Liver (tissue), 9 donors: Measurements from ENCODE around the gene GTPBP6. TPM values are rescaled to one million over a fixed set of nuclear protein-coding genes. Genes with fewer than 3 reads are reported as not detected.

Source experiments
- DNase-seq: peaks from one replicate; pipeline ENCODE4 v3.0.0-alpha.2; 2017; ENCODE audit warnings: low spot score
- H3K27ac ChIP-seq, 2 donors: one replicate each; pipeline ENCODE4 v1.7.0; 2013; ENCODE audit warnings: inconsistent platforms in 2 of 2, low read length in 2 of 2, control low read depth in 1 of 2, low read depth in 1 of 2, mild to moderate bottlenecking in 1 of 2
- H3K27me3 ChIP-seq, 4 donors: one replicate each; pipeline versions ENCODE4 v1.6.1 to v1.7.0; 2013; ENCODE audit warnings: low read length in 3 of 4, inconsistent platforms in 1 of 4, mild to moderate bottlenecking in 1 of 4, moderate library complexity in 1 of 4; ENCODE audit not compliant: control insufficient read depth in 4 of 4, insufficient read depth in 4 of 4
- H3K36me3 ChIP-seq, 4 donors: one replicate each; pipeline versions ENCODE4 v1.6.1 to v1.7.0; 2013; ENCODE audit warnings: low read length in 3 of 4, mild to moderate bottlenecking in 3 of 4, low read depth in 1 of 4, moderate library complexity in 1 of 4; ENCODE audit not compliant: control insufficient read depth in 4 of 4, insufficient read depth in 3 of 4
- H3K4me1 ChIP-seq, 4 donors: one replicate each; pipeline versions ENCODE4 v1.6.1 to v1.7.0; 2013; ENCODE audit warnings: low read length in 3 of 4, mild to moderate bottlenecking in 3 of 4, moderate library complexity in 1 of 4; ENCODE audit not compliant: control insufficient read depth in 4 of 4, insufficient read depth in 4 of 4
- H3K4me3 ChIP-seq, 3 donors: one replicate each; pipeline versions ENCODE4 v1.6.1 to v1.7.0; 2013; ENCODE audit warnings: low read length in 3 of 3, control low read depth in 1 of 3, low read depth in 1 of 3, mild to moderate bottlenecking in 1 of 3
- H3K9ac ChIP-seq, 2 donors: one replicate each; pipeline ENCODE4 v1.7.0; 2013; ENCODE audit warnings: low read length in 2 of 2, mild to moderate bottlenecking in 2 of 2, moderate library complexity in 2 of 2, control low read depth in 1 of 2, low read depth in 1 of 2
- H3K9me3 ChIP-seq, 4 donors: one replicate each; pipeline versions ENCODE4 v1.6.1 to v1.7.0; 2013; ENCODE audit warnings: low read length in 3 of 4; ENCODE audit not compliant: control insufficient read depth in 4 of 4
- ATF3 ChIP-seq: IDR thresholded peaks from 2 replicates; pipeline ENCODE4 v1.6.1; 2016; ENCODE audit warnings: antibody characterized with exemption
- EGR1 ChIP-seq, 2 donors: IDR thresholded peaks; 2 replicates each; pipeline ENCODE4 v1.6.1; 2016 to 2018; ENCODE audit warnings: antibody characterized with exemption in 2 of 2, low read depth in 2 of 2
- FOXA1 ChIP-seq: IDR thresholded peaks from 2 replicates; pipeline ENCODE4 v1.6.1; 2016; ENCODE audit warnings: antibody characterized with exemption
- FOXA2 ChIP-seq: IDR thresholded peaks from 2 replicates; pipeline ENCODE4 v1.6.1; 2016; ENCODE audit warnings: antibody characterized with exemption
- GABPA ChIP-seq, 2 donors: IDR thresholded peaks in 1 of 2; conservative IDR thresholded peaks in 1 of 2; 2 replicates each; pipeline ENCODE4 v1.6.1; 2016; ENCODE audit warnings: antibody characterized with exemption in 2 of 2, mild to moderate bottlenecking in 1 of 2, moderate library complexity in 1 of 2
- HNF4A ChIP-seq, 2 donors: conservative IDR thresholded peaks; 2 replicates each; pipeline ENCODE4 v1.6.1; 2016; ENCODE audit warnings: antibody characterized with exemption in 2 of 2, mild to moderate bottlenecking in 2 of 2
- HNF4G ChIP-seq: IDR thresholded peaks from 2 replicates; pipeline ENCODE4 v1.6.1; 2016; ENCODE audit warnings: antibody characterized with exemption
- JUND ChIP-seq, 2 donors: IDR thresholded peaks; 2 replicates each; pipeline ENCODE4 v1.6.1; 2016; ENCODE audit warnings: antibody characterized with exemption in 2 of 2
- MAX ChIP-seq: IDR thresholded peaks from 2 replicates; pipeline ENCODE4 v1.6.1; 2016; ENCODE audit warnings: antibody characterized with exemption
- RAD21 ChIP-seq, 2 donors: IDR thresholded peaks; 2 replicates each; pipeline ENCODE4 v1.6.1; 2016; ENCODE audit warnings: antibody characterized with exemption in 2 of 2, mild to moderate bottlenecking in 2 of 2
- REST ChIP-seq: IDR thresholded peaks from 2 replicates; pipeline ENCODE4 v1.6.1; 2016; ENCODE audit warnings: antibody characterized with exemption, mild to moderate bottlenecking
- RXRA ChIP-seq, 2 donors: IDR thresholded peaks; 2 replicates each; pipeline ENCODE4 v1.6.1; 2017 to 2018; ENCODE audit warnings: antibody characterized with exemption in 2 of 2, mild to moderate bottlenecking in 1 of 2
- SP1 ChIP-seq: IDR thresholded peaks from 2 replicates; pipeline ENCODE4 v1.6.1; 2018; ENCODE audit warnings: antibody characterized with exemption, mild to moderate bottlenecking
- YY1 ChIP-seq: IDR thresholded peaks from 2 replicates; pipeline ENCODE4 v1.6.1; 2016; ENCODE audit warnings: antibody characterized with exemption, mild to moderate bottlenecking
- WGBS: extraction: QIAGEN DNeasy Blood & Tissue Kit; methylation state at CpG from one replicate; pipeline ENCODE4 v1.1.7; 2013; 5-methylcytosine and 5-hydroxymethylcytosine counted together
- polyA plus RNA-seq, 2 donors: library from polyadenylated mRNA; stranded (reverse) in 1 of 2; unstranded in 1 of 2; fragments of 200-250 nt in 1 of 2; fragments of >200 nt in 1 of 2; fragmentation: Nextera tagmentation in 1 of 2; extraction: Ambion mirVana in 1 of 2; gene quantifications; one replicate each; pipeline versions ENCODE4 v1.2.1 to v1.2.3, GENCODE V29; 2013 to 2015
- total RNA-seq, 2 donors: library from RNA; depleted of rRNA; stranded (reverse); fragments of >200 nt; gene quantifications; one replicate each; pipeline ENCODE4 v1.2.3, GENCODE V29; 2014
- donor health status: healthy.
- donor health status: healthy.
- donor health status: healthy.
- donor health status: healthy.
- donor health status: healthy.

GTPBP6 gene
- total and polyA plus RNA-seq, 4 donors: 11.3 to 29.2 (median 16.6) TPM

GRCh38 chrX:357693-358471 lies 39.3 kb upstream of the GTPBP6 start:
- Histone ChIP-seq H3K27me3 (no peaks in the 10 kb centered on the region), H3K4me3 (no peak overlapping the region), H3K4me1 (no peaks in the 10 kb centered on the region), H3K9me3 (peaks cover 0 to 6% (median 1%) of the 10 kb centered on the region in 4 donors), H3K27ac (no peak overlapping the region), H3K36me3 (peaks cover 0 to 14% (median 5%) of the 10 kb centered on the region in 4 donors), H3K9ac (no peak overlapping the region)
- WGBS: 93% methylated on average over 48 of the region's 48 CpGs
- no peak for DNase-seq
- TF ChIP-seq FOXA2 (no peak), RAD21 (IDR thresholded peaks at IDR 0.05) (no peak), HNF4A (conservative IDR thresholded peaks at IDR 0.05) (no peak), MAX (no peak)

- H3K36me3 ChIP-seq: peaks cover 0 to 16% (median 5%) of the 10 kb centered on the region in 4 donors
- H3K9ac ChIP-seq: no peak overlapping the region
- DNase-seq: no peak
- no peak overlapping the region for H3K4me3 ChIP-seq
- peaks cover 0 to 6% (median 1%) of the 10 kb centered on the region in 4 donors for H3K9me3 ChIP-seq
- no peak overlapping the region for H3K27ac ChIP-seq
- H3K27me3 ChIP-seq: no peaks in the 10 kb centered on the region
- TF ChIP-seq RXRA (IDR thresholded peaks at IDR 0.05) (no peak), YY1 (no peak), GABPA (IDR thresholded peaks at IDR 0.05 in 1 of 2, conservative IDR thresholded peaks at IDR 0.05 in 1 of 2) (no peak), HNF4G (no peak)
- WGBS: 92% methylated on average over 14 of the region's 14 CpGs
- no peaks in the 10 kb centered on the region for H3K4me1 ChIP-seq
Observed at GRCh38 chrX:357035-357692, 38.6 kb upstream of the GTPBP6 start.

GRCh38 chrX:356385-357034 lies 37.9 kb upstream of the GTPBP6 start:
- H3K4me1 ChIP-seq: no peaks in the 10 kb centered on the region
- H3K27ac ChIP-seq: no peak overlapping the region
- no peak for DNase-seq
- peaks cover 0 to 6% (median 1%) of the 10 kb centered on the region in 4 donors for H3K9me3 ChIP-seq
- H3K4me3 ChIP-seq: no peak overlapping the region
- WGBS: 95% methylated on average over 17 of the region's 17 CpGs
- no peak overlapping the region for H3K9ac ChIP-seq
- TF ChIP-seq SP1 (no peak), ATF3 (no peak), RXRA (IDR thresholded peaks at IDR 0.05) (no peak), EGR1 (IDR thresholded peaks at IDR 0.05; ENCODE audit: low read depth in 2 of 2) (no peak), YY1 (no peak), FOXA2 (no peak), FOXA1 (no peak), HNF4G (no peak), REST (no peak), JUND (IDR thresholded peaks at IDR 0.05) (no peak)
- H3K27me3 ChIP-seq: no peaks in the 10 kb centered on the region
- peaks cover 0 to 16% (median 5%) of the 10 kb centered on the region in 4 donors for H3K36me3 ChIP-seq
